ENCODE data around the gene PHF21B.

The PHF21B gene

DNA sequence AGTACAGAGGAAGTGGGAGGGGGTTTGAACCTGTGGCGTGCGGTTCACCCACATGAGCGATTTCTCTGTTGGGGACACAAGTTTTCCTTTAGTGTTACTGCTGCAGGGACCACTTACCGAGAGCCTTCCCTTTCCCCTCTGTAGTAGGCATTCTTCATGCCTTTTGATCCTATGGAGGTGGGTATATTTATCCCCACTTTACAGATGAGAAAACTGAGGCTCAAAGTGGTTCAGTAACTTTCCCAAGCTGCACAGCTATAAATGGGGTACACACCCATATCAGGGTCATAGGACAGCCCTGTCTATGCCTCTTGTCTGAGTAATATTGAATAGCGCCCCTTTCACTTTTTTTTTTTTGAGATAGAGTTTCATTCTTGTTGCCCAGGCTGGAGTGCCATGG, 3.3 kb upstream of the PHF21B start:
- no peak for DNase-seq

GRCh38 chr22:45010532-45010900, 711 bp upstream of the PHF21B start:
- no peak for DNase-seq

DNA sequence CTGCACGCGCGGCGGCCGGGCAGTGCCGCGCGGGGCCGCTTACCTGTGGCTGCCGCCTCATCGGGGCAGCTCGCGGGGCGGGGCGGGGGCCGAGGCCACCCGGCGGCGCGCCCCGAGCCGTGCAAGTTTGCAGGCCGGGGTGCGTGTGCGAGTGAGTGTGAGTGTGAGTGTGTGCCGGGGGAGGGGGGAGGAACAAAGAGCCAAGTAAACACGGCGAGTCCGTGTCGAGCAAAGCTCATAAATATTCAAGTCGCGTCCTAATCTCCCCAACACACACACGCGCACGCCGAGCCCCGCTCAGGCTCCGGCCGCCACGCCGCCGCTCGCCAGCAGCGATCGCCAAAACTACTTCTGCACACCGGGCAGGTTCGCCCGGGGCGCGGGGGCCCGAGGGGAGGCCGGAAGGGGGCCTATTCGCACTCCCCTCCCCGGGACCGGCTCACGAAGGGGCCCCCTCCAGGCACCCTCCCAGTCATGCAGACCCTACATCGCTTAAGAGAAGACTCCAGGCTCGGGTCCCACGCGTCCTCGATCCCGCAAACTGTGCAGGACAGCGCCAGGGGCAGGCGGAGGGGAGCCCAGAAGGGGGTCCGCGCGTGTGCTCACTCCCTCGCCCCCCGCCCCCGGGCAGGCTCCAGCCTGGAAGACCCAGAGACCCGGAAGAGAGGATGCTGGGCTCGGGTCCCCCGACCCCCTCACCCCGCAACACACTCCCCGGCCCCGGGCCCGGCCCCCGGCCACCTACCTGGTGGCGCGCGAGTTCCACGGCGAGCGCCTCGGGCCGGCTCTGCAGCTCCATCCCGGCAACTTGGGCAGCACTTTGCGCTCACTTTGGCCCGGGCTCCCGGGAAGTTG, 827 bp downstream of the PHF21B start:
- no peak for DNase-seq

GRCh38 chr22:45008186-45008681, 1.6 kb downstream of the PHF21B start:
- DNase-seq: no peak

DNA sequence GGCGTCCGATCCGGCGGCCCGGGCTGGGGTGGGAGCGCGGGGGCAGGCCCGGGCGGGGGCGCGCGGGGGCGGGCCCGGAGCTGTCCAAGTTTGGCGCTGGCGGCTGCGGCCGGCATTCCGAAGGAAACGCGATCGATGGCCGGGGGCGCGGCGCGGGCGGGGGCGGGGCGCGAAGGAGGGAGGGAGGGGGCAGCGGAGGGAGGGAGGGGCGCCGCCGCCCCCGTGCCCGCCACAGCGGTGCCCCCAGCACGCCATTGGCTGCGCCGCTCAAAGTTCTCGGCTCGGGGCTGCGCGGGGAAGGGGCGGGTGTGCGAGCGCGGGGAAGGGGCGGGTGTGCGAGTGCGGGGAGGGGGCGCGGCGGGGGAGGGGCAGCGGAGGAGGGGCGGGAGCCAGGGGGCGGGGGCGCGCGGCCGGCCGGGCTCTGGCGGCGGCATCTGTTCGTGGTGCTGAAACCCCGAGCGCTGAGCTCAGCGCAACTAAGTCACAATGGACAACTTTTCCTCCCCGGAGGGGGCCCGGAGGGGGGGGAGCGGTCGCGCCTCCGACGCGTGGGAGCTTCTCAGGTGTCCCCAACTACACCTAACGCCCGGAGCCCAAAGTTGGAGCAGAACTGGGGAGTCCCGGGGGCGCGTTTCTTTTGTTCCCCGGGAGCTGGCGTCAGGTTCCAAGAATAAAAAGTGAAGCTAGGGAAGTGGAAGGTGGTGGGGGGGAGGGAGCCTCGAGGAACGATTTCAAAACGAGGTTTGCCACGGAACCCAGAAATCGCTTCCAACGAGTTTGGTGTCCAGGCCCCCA, 2.2 kb downstream of the PHF21B start:
- DNase-seq: no peak

DNA sequence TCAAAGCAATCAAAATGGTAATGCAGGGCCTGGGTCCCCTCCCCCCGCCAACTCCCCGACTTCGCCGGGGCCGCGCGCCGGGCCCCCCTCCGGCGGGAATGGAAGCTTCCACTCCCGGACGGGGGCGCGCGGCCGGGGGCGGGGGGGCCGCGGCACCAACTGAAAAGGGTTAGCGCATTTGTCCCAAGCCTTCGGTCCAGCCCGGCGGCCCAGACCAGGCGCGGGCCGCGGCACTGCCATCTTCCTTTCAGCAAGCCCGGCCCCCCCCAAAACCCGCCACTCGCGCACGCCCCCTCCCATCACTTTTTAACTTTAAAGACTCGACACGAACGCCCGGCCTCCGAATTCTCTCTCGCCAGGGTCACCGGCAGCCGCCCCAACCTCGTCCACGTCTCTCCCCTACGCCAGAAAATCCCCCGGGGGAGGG, 2.8 kb downstream of the PHF21B start:
- DNase-seq: no peak

- DNase-seq: no peak
Measured at GRCh38 chr22:45006111-45006963, 3.5 kb downstream of the PHF21B start.

DNA sequence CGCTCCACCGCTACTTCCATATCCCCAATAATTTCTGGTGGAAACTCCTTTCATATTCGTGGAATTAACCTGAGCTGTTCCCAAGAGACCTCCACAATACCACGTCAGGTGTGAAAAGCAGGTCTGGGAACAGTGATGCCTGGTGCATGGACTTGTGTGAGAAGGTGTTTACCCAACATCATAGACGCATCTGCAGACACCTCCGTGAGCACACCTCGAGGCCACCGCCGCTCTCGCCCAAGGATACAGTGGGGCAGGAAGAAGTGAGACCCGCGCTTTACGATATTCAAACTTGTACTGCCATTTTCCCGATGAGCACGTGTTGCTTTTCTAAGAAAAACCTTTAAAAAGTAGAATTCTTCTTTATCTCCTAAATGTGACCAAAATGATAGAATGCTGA, 8.2 kb downstream of the PHF21B start:
- no peak for DNase-seq

- no peak for DNase-seq
Measured at GRCh38 chr22:45000330-45000729, 9.5 kb downstream of the PHF21B start.

GRCh38 chr22:44999687-45000086, 10.1 kb downstream of the PHF21B start:
- no peak for DNase-seq

DNA sequence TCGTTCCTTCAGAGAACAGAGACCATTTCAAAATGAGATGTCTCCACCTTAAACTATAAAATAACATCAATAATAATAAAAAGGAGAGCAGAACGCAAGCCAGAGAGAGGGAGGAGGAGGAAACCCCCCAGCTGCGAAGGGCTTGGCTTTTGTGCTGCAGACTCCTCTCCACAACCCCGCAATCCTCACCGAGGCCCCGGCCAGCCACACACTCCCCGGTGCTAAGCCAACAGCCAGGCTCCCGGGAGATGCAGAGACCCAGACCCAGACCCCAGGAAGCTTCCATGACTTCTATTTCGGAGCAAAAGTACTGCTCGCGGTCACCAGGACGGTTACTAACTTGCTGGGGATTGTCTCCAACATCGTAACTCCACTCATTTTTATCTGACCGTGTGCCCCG, 10.6 kb downstream of the PHF21B start:
- DNase-seq: no peak

DNA sequence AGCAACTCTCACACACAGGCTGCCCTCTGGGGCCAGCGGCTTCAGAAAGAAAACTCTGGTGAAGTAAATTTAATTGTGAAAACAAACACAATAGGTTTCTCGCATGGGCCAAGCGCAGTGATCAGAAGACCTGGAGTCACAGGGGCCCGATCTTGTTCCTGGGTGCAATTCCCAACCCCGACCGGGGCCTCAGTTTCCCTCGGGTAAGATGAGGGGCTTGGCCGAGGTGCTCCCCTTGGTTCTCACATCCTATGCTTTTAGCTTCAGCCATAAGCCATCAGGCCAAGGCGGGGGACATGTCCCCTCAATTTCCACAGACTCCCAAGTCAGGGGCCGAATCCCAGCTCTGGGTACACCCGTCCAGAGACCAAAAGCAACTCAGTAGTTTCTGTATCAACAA, 11.5 kb downstream of the PHF21B start:
- no peak for DNase-seq

GRCh38 chr22:44997060-44997459, 12.7 kb downstream of the PHF21B start:
- DNase-seq: no peak

DNA sequence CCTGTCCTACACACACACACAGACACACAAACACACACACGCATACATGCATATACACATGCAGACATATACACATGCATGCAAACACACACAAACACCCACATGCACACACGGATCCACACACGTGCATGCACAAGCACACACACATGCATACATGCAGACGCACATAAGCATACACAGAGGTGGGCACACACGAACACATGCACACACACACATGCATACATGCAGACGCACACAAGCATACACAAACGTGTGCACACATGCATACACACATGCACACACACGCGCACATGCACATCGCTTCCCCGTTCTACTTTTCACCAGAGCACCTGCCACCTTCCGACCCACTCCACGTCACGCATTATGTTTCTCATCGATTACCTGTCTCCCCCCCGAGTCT, 13.2 kb downstream of the PHF21B start:
- DNase-seq: no peak

DNA sequence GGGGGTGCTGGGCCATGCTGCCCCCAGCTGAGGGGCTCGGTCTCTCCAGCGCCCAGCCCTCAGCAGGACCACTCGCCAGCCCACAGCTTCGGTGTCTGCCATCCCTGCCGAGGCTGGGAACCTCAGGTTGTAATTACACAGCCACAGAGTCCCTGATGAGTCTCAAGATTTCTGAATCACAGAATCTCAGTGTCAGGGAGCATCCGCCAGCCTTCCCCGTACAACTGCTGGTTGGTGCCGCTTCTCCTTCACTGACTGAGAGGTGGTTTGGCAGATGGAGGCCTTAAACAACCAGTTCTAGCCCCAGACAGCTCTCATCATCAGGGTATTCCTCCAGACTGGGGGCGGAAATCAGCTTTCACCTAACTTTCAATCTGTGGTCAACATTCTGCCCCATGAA, 13.7 kb downstream of the PHF21B start:
- DNase-seq: no peak

DNA sequence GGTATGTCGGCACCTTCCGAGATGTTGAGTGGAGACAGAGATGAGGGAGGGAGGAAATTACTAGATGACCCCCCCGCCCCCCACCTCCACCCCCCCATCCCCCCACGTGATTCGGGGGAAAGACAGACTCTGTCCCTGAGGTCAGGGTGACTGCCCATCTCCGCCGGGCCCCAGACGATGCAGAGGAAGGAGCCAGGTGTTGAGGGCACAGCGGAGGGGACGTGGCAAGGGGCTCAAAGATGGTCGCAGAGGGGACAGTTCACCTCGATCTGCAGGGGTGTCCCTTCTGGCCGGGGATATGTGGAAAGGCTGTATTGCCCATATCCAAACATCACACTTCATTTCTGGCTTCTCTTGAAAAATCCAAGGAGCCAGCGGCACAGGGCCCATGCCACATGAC, 14.1 kb downstream of the PHF21B start:
- DNase-seq: no peak

DNA sequence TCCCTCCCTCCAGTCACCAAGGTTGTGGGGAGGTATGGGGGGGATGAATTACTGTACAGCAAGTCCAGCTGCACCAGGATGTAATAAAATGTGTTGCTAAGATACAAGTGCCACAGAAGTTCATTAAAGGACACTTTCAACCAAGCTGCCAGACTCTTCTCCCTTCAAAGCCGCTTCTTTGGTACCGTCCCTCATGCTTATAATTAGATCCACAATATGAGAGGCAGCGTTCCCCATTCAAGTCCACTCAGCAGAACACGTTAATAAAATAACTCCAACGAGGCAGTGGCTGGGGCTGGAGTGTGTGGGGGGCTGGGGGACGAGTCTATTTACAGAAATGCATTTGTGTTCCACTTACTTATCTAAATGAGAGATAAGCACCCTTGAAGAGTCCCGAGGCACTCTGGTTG, 14.7 kb downstream of the PHF21B start:
- no peak for DNase-seq

- no peak for DNase-seq
Measured at GRCh38 chr22:44994399-44995104, 15.3 kb downstream of the PHF21B start.

GRCh38 chr22:44992166-44992565, 17.6 kb downstream of the PHF21B start:
- no peak for DNase-seq

GRCh38 chr22:44991218-44991617, 18.6 kb downstream of the PHF21B start:
- no peak for DNase-seq

DNA sequence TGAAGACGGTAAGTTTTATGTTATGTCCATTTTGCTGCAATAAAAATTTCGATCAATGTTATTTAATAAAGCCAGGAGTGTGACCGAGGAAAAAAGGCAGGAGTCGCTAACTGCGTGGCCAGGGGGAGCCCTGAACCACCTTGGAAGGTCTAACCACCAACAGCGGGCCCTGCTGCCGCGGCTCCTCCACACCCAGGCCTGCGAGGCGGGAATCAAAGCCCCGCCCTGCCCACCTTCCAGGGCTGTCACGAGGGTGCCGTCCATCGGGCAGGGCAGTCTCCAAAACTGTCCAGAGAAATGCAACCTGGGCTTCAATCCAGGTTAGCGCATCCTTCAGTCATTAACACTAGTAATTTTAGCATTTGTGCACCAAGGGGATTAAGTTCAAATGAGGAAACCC, 19.0 kb downstream of the PHF21B start:
- DNase-seq: no peak

DNA sequence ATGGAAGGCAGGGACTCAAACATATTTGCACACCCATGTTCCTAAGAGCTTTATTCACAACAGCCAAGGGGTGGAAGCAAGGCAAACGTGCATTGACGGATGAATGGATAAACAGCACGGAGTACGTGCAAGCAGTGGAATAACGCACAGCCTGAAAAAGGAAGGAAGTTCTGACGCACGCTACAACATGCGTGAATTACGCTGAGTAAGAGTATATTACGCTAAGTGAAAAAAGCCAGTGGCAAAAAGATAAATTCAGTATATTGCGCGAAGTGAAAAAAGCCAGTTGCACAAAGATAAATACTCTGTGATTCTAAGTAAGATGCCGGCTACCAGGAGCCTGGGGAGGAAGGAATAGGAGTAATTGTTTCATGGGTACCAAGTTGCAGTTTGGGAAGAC, 19.5 kb downstream of the PHF21B start:
- DNase-seq: no peak

DNA sequence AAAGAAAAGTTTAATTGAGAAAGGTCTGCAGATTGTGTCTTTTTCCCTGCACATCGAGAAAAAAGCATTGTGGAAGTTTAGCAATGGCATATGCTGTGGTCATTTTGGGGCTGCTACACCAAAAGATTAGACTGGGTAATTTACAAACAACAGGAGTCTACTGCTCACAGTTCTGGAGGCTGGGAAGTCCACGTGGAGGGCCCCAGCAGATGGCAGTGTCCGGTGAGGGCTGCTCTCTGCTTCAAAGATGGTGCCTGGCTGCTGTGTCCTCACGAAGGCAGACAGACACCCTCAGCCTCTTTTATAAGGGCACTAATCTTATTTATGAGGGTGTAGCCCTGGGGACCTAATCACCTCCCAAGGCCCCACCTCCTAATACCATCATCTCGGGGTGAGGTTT, 21.1 kb downstream of the PHF21B start:
- DNase-seq: no peak
